A172 (cell line): Measurements from ENCODE around the gene ANK3. TPM values are rescaled to one million over a fixed set of nuclear protein-coding genes. Genes with fewer than 3 reads are reported as not detected.

Experiments used
- DNase-seq: peaks from one replicate; pipeline ENCODE4 v3.0.0-alpha.2; 2015; ENCODE audit warnings: low spot score
- total RNA-seq: library from RNA; depleted of rRNA; stranded (reverse); fragments of >200 nt; shearing (Covaris generic); gene quantifications from 2 replicates; pipeline ENCODE4 v1.2.3, GENCODE V29; 2014

Gene ANK3
- total RNA-seq, 1 experiment from 2014 or later, result 9.0 TPM

- no peak for DNase-seq
These were observed 207.0 kb downstream of the ANK3 start for GRCh38 chr10:60182691-60183090.

GRCh38 chr10:60176925-60177324, 212.8 kb downstream of the ANK3 start:
- DNase-seq, result no peak

GRCh38 chr10:60175441-60175971, 214.2 kb downstream of the ANK3 start:
- no peak for DNase-seq

- DNase-seq, result no peak
These were observed 217.2 kb downstream of the ANK3 start for GRCh38 chr10:60172363-60172990.

- DNase-seq, result no peak
These were observed 218.2 kb downstream of the ANK3 start for GRCh38 chr10:60171436-60172013.

DNA sequence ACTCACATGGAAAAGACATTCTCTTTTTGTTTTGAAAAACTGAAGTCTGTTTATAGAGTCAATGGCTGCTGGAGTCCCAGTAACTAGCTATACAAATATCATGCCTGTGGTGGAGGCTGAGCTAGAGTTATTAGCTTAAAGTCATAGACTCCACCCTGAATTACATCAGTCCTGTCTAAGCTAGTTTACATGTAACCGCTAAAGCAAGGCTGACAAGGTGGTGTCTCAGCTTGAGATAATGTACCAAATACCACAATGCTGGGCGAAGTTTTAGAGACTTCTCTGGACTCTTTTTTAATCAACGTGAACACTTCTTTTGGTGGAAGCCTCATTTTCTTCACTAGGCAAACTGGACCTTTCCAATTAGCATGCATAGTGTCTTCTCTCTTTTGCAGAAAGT, 219.4 kb downstream of the ANK3 start:
- no peak for DNase-seq

DNA sequence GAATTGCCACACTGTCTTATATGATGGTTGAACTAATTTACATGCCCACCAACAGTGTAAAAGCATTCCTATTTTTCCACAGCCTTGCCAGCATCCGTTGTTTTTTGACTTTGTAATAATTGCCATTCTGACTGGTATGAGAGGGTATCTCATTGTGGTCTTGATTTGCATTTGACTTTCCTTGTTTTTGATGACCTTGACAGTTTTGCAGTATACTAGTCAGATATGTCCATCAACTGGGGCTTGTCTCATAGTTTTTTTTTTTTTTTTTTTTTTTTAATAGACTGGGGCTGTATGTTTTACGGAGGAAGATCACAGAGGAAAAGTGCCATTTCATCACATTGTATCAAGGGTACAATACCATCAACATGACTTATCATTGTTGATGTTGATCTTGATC, 220.6 kb downstream of the ANK3 start:
- DNase-seq, result no peak

GRCh38 chr10:60167050-60167449, 222.6 kb downstream of the ANK3 start:
- DNase-seq, result no peak

GRCh38 chr10:60163786-60164185, 225.9 kb downstream of the ANK3 start:
- DNase-seq, result no peak

DNA sequence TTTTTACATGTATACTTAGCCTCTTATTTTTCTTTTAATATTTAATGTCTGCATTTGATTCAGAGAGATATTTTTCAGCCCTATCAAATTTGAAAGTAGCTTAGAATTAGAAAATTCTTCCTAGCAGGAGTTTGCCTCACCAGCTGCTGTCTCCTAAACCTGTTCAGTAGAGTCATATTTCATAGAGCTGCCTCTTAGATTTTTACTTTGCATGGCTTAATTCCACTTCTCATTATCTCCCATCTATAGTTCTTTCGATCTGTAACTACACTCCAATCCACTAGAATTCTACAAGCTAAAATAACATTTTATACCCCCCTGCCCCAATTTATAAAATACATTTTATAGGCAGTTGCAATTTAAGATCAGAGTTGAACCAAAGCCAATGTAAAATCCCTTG, 227.0 kb downstream of the ANK3 start:
- DNase-seq, result no peak

GRCh38 chr10:60155943-60156683, 233.6 kb downstream of the ANK3 start:
- no peak for DNase-seq

DNA sequence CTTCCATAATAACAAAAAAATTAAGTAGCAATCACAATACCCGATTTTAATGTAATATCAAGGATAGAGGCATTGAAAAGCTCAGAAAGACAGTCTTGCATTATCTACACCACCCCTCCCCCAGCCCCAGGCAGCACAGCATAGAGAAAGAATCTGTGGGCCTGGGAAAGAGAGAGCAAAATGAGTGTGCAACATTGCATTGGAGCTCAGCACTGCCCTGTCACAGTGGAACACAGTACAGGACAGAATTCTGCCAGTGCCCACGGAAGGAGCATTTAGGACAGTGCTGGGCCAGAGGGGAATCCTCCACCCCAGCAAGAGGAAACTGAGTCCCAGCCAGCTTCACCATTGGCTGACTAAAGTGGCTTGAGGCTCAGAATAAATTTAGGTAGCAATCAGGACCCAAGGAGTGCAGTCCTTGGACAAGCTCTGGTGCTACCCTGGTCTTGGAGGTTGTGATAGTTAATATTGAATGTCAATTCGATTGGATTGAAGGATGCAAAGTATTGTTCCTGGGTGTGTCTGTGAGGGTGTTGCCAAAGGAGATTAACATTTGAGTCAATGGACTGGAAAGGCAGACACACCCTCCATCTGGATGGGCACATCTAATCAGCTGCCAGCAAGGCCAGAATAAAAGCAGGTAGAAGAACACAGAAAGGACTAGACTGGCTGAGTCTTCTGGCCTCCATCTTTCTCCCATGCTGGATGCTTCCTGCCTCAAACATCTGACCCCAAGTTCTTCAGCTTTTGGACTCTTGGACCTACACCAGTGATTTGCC, 234.4 kb downstream of the ANK3 start:
- no peak for DNase-seq

- no peak for DNase-seq
These were observed 240.7 kb downstream of the ANK3 start for GRCh38 chr10:60149003-60149402.

DNA sequence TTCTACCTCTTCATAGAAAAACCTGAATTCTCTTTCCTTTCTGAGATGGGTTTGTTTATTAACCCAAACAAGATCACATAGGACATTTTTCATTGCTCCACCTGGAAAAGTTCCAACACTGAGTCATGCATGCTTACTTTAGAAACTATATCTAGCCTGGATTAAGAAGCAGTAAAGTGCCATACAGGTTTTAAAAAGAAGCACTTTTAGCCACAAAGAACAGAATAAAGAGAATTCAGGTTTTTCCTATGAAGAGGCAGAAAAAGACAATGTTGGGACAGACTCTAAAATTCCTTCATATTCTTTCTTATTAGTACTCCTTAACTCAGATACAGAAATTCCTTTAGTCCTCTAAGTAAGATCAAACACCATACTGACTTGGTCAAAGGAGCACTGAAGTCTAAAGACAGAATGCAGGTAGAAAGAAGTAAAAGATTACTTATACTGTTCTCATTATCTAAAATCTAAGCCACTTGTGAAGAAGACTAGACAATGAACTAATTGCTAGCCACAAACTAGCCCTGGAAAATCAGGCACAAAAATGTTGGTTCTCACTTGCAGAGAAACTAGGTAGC, 241.3 kb downstream of the ANK3 start:
- DNase-seq, result peak; percentile 84

GRCh38 chr10:60147576-60148265, 242.0 kb downstream of the ANK3 start:
- DNase-seq, result no peak

DNA sequence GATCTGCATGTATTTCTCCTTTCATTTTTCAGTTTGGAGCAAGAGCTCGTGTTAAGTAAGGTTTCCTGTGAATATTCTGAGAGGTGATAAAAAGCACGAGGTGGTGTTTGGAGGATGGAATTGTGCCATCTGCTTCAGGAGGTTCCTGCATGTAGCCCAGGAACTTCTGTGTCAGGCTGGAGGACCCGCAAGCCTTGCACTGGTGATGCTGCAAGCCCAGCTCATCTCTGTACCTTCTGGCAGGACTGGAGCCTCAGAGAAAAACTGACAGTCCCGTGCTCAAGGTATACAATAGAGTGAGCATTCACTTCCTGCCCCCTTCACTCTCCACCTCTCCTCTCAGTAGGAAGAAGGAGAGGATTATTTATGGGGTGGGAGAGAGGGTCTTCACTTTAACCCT, 242.7 kb downstream of the ANK3 start:
- no peak for DNase-seq

- no peak for DNase-seq
These were observed 245.6 kb downstream of the ANK3 start for GRCh38 chr10:60144099-60144498.

DNA sequence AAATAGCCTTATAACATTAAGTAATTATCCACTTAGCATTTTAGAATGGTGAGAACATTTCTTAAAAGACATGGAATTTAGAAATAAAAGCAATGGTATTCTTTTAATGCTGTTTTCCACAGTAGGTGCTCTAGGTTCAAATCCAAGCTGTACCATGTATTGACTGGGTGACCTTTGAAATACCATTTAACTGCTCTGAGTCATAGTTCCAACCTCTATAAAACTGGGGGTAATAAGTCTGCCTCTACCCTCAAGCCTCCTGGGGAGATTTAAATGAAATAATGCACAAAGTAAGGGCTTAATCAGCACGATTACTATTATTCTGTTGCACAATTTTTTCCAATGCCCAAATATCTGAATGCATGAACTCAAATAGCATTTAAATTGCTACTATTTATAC, 246.9 kb downstream of the ANK3 start:
- no peak for DNase-seq

DNA sequence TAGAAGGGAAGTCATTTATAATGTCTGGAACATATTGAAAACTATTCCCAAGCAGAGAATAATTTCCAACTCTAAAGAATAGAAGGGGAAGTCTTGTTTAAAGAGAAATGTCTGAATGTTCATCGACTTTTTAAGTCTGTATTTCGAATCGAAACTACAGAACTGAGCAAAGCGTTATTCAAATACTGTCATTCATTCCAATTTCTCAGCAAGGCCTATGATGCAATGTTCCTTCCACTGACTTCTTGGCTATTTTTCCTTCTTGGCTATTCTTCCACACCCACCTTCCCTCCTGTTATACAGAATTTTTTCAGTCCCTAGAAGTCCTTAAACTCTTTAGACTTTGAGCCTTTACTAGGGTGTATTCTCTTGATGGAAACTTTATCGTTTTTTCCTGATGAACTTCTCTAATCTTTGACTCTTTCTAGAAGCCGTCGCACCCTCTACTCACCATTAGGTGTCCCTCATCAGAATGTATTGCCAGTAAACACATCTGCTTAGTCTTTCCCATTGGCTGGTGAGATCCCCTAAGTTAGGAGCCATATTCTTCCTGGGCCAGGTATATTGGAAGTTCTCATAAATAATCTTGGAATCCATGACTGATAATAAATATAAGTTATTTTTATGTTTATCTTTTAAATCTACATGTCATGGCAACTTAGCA, 247.6 kb downstream of the ANK3 start:
- DNase-seq, result no peak
